Stimulated activated CD4-positive, alpha-beta T cell treated with anti-CD3 and anti-CD28 coated beads, Interleukin-4, amount 100 ng/mL, for 1 hour (primary cell): ENCODE results near the gene NOXO1.

Experiments used
- DNase-seq: peaks from one replicate; pipeline ENCODE4 v3.0.0-alpha.2; 2020

Gene NOXO1

GRCh38 chr16:1938316-1938715, 43.0 kb downstream of the NOXO1 start:
- DNase-seq, result no peak

GRCh38 chr16:1936945-1937479, 44.3 kb downstream of the NOXO1 start:
- no peak for DNase-seq

GRCh38 chr16:1933097-1933661, 48.1 kb downstream of the NOXO1 start:
- no peak for DNase-seq

GRCh38 chr16:1932050-1933028, 48.9 kb downstream of the NOXO1 start:
- DNase-seq, result no peak

GRCh38 chr16:1930338-1930720, 50.9 kb downstream of the NOXO1 start:
- no peak for DNase-seq

- peak; percentile 95 for DNase-seq
These were observed 51.5 kb downstream of the NOXO1 start for GRCh38 chr16:1929578-1930337.

GRCh38 chr16:1929105-1929504, 52.2 kb downstream of the NOXO1 start:
- DNase-seq, result no peak
